ENCODE data around the gene MAPKAPK2. TPM values are rescaled to one million over a fixed set of nuclear protein-coding genes. Genes with fewer than 3 reads are reported as not detected.

The MAPKAPK2 gene
- polyA plus RNA-seq, 1 of the 3 experiments (the other 2 are of a cell fraction) = 46.8 TPM

DNA sequence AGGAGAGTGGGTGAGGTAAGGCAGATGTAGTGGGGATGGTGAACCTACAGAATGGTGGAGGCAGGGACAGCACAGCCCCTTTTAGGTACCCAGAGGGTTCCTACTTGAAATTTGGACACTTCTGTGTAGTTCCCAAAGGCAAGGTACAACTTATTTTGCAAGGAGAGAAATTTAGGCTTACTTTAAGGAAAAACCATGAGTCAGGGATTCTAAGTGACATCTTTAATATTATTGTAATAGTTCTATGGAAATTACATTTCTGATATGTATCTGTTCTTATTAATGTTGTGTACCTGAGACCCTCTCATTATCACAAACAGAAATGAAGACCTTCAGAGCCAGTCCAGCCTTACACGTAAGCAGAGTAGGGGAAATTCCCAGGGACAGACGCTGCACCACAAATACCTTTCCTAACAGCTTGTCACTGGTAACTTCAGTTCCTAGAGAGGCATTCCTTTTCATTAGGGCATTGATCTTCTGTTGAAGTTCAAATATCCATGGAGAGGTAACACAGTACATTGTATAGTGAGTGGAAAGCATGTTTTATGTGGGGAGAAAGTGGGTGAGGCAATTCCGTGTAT, 41.5 kb upstream of the MAPKAPK2 start:
- 96% methylated on average over 3 of the region's 3 CpGs for WGBS (ENCODE audit: low lambda C conversion rate)
- H3K9ac ChIP-seq = no peak overlapping the region
- peaks cover 60% of the 10 kb centered on the region for H3K79me2 ChIP-seq (ENCODE audit: insufficient read depth)
- peaks cover 15 to 49% of the 10 kb centered on the region in 2 experiments for H3K36me3 ChIP-seq (replicated peaks in 1 of 2; ENCODE audit: control insufficient read depth in 1 of 2, insufficient read depth in 2 of 2, low read length in 1 of 2)
- ChIA-PET CTCF (interaction anchor here (0.6 to 2.6 kb wide), 2 partner anchors 15 to 20 kb away, joined by 3 to 11 read pairs; no protein-coding TSS in a partner anchor), POLR2A (interaction anchor here (0.6 kb wide), 1 partner anchor 49 kb away, joined by 3 read pairs; no protein-coding TSS in a partner anchor)
- H3K27me3 ChIP-seq (ENCODE audit: insufficient read depth) = no peaks in the 10 kb centered on the region
- no peak overlapping the region for H3K27ac ChIP-seq (ENCODE audit: low read depth in 2 of 2, low read length in 1 of 2)
- H3K9me2 ChIP-seq = no peaks in the 10 kb centered on the region
- H4K20me1 ChIP-seq (ENCODE audit: insufficient read depth) = no peaks in the 10 kb centered on the region; the same call in 1 of the 2 replicates
- no peak overlapping the region for H2AFZ ChIP-seq (ENCODE audit: low read depth)
- H3K9me3 ChIP-seq = no peaks in the 10 kb centered on the region
- no peak overlapping the region for H3K4me2 ChIP-seq
- no peak for DNase-seq
- H3K4me1 ChIP-seq (ENCODE audit: control insufficient read depth in 1 of 2, insufficient read depth in 2 of 2, low read depth in 1 of 2, low read length in 1 of 2) = peaks cover 0 to 8% of the 10 kb centered on the region in 2 experiments; a peak in 1 of 4 replicates
- peaks cover 4% of the 10 kb centered on the region for H3F3A ChIP-seq (replicated peaks; ENCODE audit: insufficient read depth)
- no peak for TF ChIP-seq NFIC (IDR thresholded peaks at IDR 0.05; ENCODE audit: borderline replicate concordance)
- no peak for TF ChIP-seq TCF12 (IDR thresholded peaks at IDR 0.05)
- no peak for TF ChIP-seq JUND (IDR thresholded peaks at IDR 0.05)
- TF ChIP-seq, protein P1, sequence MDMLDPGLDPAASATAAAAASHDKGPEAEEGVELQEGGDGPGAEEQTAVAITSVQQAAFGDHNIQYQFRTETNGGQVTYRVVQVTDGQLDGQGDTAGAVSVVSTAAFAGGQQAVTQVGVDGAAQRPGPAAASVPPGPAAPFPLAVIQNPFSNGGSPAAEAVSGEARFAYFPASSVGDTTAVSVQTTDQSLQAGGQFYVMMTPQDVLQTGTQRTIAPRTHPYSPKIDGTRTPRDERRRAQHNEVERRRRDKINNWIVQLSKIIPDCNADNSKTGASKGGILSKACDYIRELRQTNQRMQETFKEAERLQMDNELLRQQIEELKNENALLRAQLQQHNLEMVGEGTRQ (IDR thresholded peaks at IDR 0.05; ENCODE audit: borderline replicate concordance, low read depth, low read length) = no peak
- TF ChIP-seq, protein P2, sequence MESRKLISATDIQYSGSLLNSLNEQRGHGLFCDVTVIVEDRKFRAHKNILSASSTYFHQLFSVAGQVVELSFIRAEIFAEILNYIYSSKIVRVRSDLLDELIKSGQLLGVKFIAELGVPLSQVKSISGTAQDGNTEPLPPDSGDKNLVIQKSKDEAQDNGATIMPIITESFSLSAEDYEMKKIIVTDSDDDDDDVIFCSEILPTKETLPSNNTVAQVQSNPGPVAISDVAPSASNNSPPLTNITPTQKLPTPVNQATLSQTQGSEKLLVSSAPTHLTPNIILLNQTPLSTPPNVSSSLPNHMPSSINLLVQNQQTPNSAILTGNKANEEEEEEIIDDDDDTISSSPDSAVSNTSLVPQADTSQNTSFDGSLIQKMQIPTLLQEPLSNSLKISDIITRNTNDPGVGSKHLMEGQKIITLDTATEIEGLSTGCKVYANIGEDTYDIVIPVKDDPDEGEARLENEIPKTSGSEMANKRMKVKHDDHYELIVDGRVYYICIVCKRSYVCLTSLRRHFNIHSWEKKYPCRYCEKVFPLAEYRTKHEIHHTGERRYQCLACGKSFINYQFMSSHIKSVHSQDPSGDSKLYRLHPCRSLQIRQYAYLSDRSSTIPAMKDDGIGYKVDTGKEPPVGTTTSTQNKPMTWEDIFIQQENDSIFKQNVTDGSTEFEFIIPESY (IDR thresholded peaks at IDR 0.05; ENCODE audit: borderline replicate concordance, low read depth) = no peak
- no peak for TF ChIP-seq GATA2 (CRISPR knock-in tag; IDR thresholded peaks at IDR 0.05)
- H3K4me3 ChIP-seq (ENCODE audit: low read depth in 2 of 2, low read length in 1 of 2) = no peak overlapping the region

DNA sequence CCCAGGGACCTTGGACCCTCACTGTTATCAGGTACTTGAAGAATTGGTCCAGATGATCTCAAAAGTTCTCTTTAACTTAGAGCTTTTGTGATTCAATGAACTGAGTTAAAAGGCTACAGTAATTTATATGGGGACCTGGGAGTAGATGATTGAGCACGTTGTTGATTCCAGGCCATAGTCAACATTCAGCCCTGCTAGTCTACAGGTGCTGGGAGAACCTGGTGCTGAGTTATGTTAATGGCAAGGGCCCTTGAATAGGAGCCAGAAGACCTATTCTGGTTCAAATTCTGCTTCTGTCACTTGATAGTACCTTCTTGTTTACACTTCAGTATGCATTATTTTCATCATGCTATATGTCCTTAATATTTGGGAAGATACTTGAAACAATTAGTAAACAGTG, 38.2 kb upstream of the MAPKAPK2 start:
- Histone ChIP-seq H2AFZ (ENCODE audit: low read depth) (no peak overlapping the region), H3K27ac (ENCODE audit: low read depth in 2 of 2, low read length in 1 of 2) (no peak overlapping the region), H3K9ac (no peak overlapping the region), H3K36me3 (replicated peaks in 1 of 2; ENCODE audit: control insufficient read depth in 1 of 2, insufficient read depth in 2 of 2, low read length in 1 of 2) (peaks cover 30 to 38% of the 10 kb centered on the region in 2 experiments), H3K79me2 (ENCODE audit: insufficient read depth) (peaks cover 32% of the 10 kb centered on the region), H4K20me1 (ENCODE audit: insufficient read depth) (no peaks in the 10 kb centered on the region), H3K4me1 (ENCODE audit: control insufficient read depth in 1 of 2, insufficient read depth in 2 of 2, low read depth in 1 of 2, low read length in 1 of 2) (no peaks in the 10 kb centered on the region), H3F3A (replicated peaks; ENCODE audit: insufficient read depth) (no peaks in the 10 kb centered on the region), H3K9me2 (no peaks in the 10 kb centered on the region), H3K4me2 (no peak overlapping the region), H3K4me3 (ENCODE audit: low read depth in 2 of 2, low read length in 1 of 2) (no peak overlapping the region), H3K9me3 (no peaks in the 10 kb centered on the region), H3K27me3 (ENCODE audit: insufficient read depth) (no peaks in the 10 kb centered on the region)
- ChIA-PET CTCF (interaction anchor here (1.2 to 5.1 kb wide), 3 partner anchors 13 to 335 kb away, joined by 3 to 41 read pairs (median 23); no protein-coding TSS in a partner anchor), POLR2A (no interaction called here)
- DNase-seq = no peak
- WGBS (ENCODE audit: low lambda C conversion rate) = 100% methylated on average over 1 of the region's 1 CpG
- TF ChIP-seq, protein P3, sequence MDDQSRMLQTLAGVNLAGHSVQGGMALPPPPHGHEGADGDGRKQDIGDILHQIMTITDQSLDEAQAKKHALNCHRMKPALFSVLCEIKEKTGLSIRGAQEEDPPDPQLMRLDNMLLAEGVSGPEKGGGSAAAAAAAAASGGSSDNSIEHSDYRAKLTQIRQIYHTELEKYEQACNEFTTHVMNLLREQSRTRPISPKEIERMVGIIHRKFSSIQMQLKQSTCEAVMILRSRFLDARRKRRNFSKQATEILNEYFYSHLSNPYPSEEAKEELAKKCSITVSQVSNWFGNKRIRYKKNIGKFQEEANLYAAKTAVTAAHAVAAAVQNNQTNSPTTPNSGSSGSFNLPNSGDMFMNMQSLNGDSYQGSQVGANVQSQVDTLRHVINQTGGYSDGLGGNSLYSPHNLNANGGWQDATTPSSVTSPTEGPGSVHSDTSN (IDR thresholded peaks at IDR 0.05) = no peak
- TF ChIP-seq, protein P2 (IDR thresholded peaks at IDR 0.05; ENCODE audit: borderline replicate concordance, low read depth) = no peak
- TF ChIP-seq, protein P4, sequence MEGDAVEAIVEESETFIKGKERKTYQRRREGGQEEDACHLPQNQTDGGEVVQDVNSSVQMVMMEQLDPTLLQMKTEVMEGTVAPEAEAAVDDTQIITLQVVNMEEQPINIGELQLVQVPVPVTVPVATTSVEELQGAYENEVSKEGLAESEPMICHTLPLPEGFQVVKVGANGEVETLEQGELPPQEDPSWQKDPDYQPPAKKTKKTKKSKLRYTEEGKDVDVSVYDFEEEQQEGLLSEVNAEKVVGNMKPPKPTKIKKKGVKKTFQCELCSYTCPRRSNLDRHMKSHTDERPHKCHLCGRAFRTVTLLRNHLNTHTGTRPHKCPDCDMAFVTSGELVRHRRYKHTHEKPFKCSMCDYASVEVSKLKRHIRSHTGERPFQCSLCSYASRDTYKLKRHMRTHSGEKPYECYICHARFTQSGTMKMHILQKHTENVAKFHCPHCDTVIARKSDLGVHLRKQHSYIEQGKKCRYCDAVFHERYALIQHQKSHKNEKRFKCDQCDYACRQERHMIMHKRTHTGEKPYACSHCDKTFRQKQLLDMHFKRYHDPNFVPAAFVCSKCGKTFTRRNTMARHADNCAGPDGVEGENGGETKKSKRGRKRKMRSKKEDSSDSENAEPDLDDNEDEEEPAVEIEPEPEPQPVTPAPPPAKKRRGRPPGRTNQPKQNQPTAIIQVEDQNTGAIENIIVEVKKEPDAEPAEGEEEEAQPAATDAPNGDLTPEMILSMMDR (IDR thresholded peaks at IDR 0.05) = no peak
- no peak for TF ChIP-seq TEAD4 (IDR thresholded peaks at IDR 0.05; ENCODE audit: borderline replicate concordance, insufficient read depth)
- no peak for TF ChIP-seq NFIC (IDR thresholded peaks at IDR 0.05; ENCODE audit: borderline replicate concordance)
- no peak for TF ChIP-seq FOXJ3 (CRISPR knock-in tag; IDR thresholded peaks at IDR 0.05)
- TF ChIP-seq, protein P5, sequence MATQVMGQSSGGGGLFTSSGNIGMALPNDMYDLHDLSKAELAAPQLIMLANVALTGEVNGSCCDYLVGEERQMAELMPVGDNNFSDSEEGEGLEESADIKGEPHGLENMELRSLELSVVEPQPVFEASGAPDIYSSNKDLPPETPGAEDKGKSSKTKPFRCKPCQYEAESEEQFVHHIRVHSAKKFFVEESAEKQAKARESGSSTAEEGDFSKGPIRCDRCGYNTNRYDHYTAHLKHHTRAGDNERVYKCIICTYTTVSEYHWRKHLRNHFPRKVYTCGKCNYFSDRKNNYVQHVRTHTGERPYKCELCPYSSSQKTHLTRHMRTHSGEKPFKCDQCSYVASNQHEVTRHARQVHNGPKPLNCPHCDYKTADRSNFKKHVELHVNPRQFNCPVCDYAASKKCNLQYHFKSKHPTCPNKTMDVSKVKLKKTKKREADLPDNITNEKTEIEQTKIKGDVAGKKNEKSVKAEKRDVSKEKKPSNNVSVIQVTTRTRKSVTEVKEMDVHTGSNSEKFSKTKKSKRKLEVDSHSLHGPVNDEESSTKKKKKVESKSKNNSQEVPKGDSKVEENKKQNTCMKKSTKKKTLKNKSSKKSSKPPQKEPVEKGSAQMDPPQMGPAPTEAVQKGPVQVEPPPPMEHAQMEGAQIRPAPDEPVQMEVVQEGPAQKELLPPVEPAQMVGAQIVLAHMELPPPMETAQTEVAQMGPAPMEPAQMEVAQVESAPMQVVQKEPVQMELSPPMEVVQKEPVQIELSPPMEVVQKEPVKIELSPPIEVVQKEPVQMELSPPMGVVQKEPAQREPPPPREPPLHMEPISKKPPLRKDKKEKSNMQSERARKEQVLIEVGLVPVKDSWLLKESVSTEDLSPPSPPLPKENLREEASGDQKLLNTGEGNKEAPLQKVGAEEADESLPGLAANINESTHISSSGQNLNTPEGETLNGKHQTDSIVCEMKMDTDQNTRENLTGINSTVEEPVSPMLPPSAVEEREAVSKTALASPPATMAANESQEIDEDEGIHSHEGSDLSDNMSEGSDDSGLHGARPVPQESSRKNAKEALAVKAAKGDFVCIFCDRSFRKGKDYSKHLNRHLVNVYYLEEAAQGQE (IDR thresholded peaks at IDR 0.05; ENCODE audit: low read depth, low read length) = no peak
- TF ChIP-seq TAF1 (IDR thresholded peaks at IDR 0.05; ENCODE audit: borderline replicate concordance, low read depth, low read length) = no peak
- no peak for TF ChIP-seq CHD2 (IDR thresholded peaks at IDR 0.05; ENCODE audit: low read length, partially characterized antibody)

All from SK-N-SH (cell line).